Adrenal gland (tissue), 12 donors: ENCODE data around the gene ITGA1. TPM values are rescaled to one million over a fixed set of nuclear protein-coding genes. Genes with fewer than 3 reads are reported as not detected.
A peak's percentile ranks its signal among the peaks of the same experiment; 100 is the strongest.

Experiments used
- DNase-seq, 7 donors: peaks; one replicate each; pipeline ENCODE4 v3.0.0-alpha.2; 2019 to 2020
- H3K27ac ChIP-seq, 5 donors: fragments of 200-600 bp; sonication (generic) in 4 of 5; 1 replicate in 3 of 5; 2 replicates in 2 of 5; pipeline versions ENCODE4 v1.5.1 to v1.8.0; 2016 to 2020; ENCODE audit warnings: mild to moderate bottlenecking in 1 of 5
- H3K27me3 ChIP-seq: fragments of 200-600 bp; 2 replicates; pipeline ENCODE4 v1.8.0; 2021
- H3K36me3 ChIP-seq, 2 donors: fragments of 200-600 bp; replicated peaks in 1 of 2; 1 replicate in 1 of 2; 2 replicates in 1 of 2; pipeline versions ENCODE4 v1.5.1 to v1.8.0; 2018 to 2022
- H3K4me1 ChIP-seq, 2 donors: fragments of 200-600 bp; replicated peaks in 1 of 2; 1 replicate in 1 of 2; 2 replicates in 1 of 2; pipeline versions ENCODE4 v1.5.1 to v1.8.0; 2018 to 2021
- H3K4me3 ChIP-seq, 4 donors: fragments of 200-600 bp; sonication (generic) in 3 of 4; one replicate each; pipeline ENCODE4 v1.5.1; 2016 to 2018
- H3K9me3 ChIP-seq, 3 donors: fragments of 200-600 bp; sonication (generic) in 1 of 3; replicated peaks in 1 of 3; 1 replicate in 2 of 3; 2 replicates in 1 of 3; pipeline versions ENCODE4 v1.5.1 to v1.8.0; 2016 to 2021
- CTCF ChIP-seq, 6 experiments: fragments of 450-650 bp in 4 of 6; fragments of 200-600 bp in 2 of 6; sonication (generic) in 1 of 6; IDR thresholded peaks; 1 replicate in 5 of 6; 2 replicates in 1 of 6; pipeline versions ENCODE4 v1.5.1 to v1.8.0; 2016 to 2021; ENCODE audit warnings: antibody characterized with exemption in 6 of 6, mild to moderate bottlenecking in 2 of 6, moderate library complexity in 1 of 6
- POLR2A ChIP-seq, 2 donors: fragments of 450-650 bp; IDR thresholded peaks; one replicate each; pipeline ENCODE4 v1.6.1; 2017; ENCODE audit warnings: antibody characterized with exemption in 2 of 2, mild to moderate bottlenecking in 2 of 2, moderate library complexity in 1 of 2
- WGBS, 4 donors: extraction: QIAGEN DNeasy Blood & Tissue Kit in 2 of 4; methylation state at CpG; one replicate each; pipeline versions ENCODE4 v1.1.5 to v1.1.7; 2013 to 2017; 5-methylcytosine and 5-hydroxymethylcytosine counted together
- intact Hi-C, 2 donors: fragments of 100-400 bp; cut with DNase I; formaldehyde crosslinking; loops; one replicate each; pipeline versions ENCODE4 v1.14.1 to v1.15.0; 2022 to 2023
- polyA plus RNA-seq, 3 donors: library from polyadenylated mRNA; stranded (reverse); fragments of 200-250 nt in 2 of 3; fragments of 350-450 nt in 1 of 3; fragmentation: Illumina TruSeq in 1 of 3; extraction: RNeasy Lipid Tissue Mini Kit (QIAGEN cat#74804) in 1 of 3; gene quantifications; one replicate each; pipeline ENCODE4 v1.2.3, GENCODE V29; 2013 to 2014
- total RNA-seq, 9 donors: library from RNA; depleted of rRNA in 4 of 9; stranded (reverse); fragments of >200 nt in 4 of 9; fragments of 120-200 nt in 1 of 9; fragmentation: NEBNext Ultra II Directional in 1 of 9; extraction: Animal tissue kit (Norgen Biotek cat#: 25700) in 1 of 9; gene quantifications; one replicate each; pipeline versions ENCODE4 v1.1.0 to v1.2.4, GENCODE V29; 2013 to 2023
- donor health status: healthy with polysubstance abuse.
- donor health status: Bipolar disorder and iron deficiency.
- donor health status: DM: yes; HTN: yes; CAD: no.
- donor health status: DM: no; HTN: no; CAD: no.
- donor health status: DM: no; HTN: no; CAD: no.
- donor health status: DM: yes; HTN: yes; CAD: no.

ITGA1 gene
- total and polyA plus RNA-seq, 12 donors, result 30.0 to 371 (median 149) TPM

- peaks cover 6 to 39% of the 10 kb centered on the region in 2 donors for H3K4me1 ChIP-seq
- no peak overlapping the region for H3K4me3 ChIP-seq
- no peak overlapping the region for H3K27ac ChIP-seq
- intact Hi-C loops, result no loop called here
- H3K27me3 ChIP-seq, result no peaks in the 10 kb centered on the region
- H3K9me3 ChIP-seq, result no peaks in the 10 kb centered on the region
- DNase-seq, result no peak
- no peak for TF ChIP-seq CTCF (IDR thresholded peaks at IDR 0.05)
- no peak for TF ChIP-seq POLR2A (IDR thresholded peaks at IDR 0.05)
- H3K36me3 ChIP-seq, result peaks cover 0 to 17% of the 10 kb centered on the region in 2 donors
Measured at GRCh38 chr5:52947851-52948250, 160.1 kb downstream of the ITGA1 start.

GRCh38 chr5:52948418-52949076 is 160.8 kb downstream of the ITGA1 start:
- WGBS, 4 donors, result 32 to 50% (median 48%) methylated on average over 1 of the region's 1 CpG
- no peaks in the 10 kb centered on the region for H3K27me3 ChIP-seq
- peaks cover 0 to 17% of the 10 kb centered on the region in 2 donors for H3K36me3 ChIP-seq
- peaks cover 6 to 39% of the 10 kb centered on the region in 2 donors for H3K4me1 ChIP-seq
- no peak overlapping the region for H3K4me3 ChIP-seq
- no peaks in the 10 kb centered on the region for H3K9me3 ChIP-seq
- DNase-seq, result peak; percentile 59 to 86 (median 67)
- no peak for TF ChIP-seq POLR2A (IDR thresholded peaks at IDR 0.05)
- peak; percentile 62 to 87 (median 84) for TF ChIP-seq CTCF (IDR thresholded peaks at IDR 0.05)
- intact Hi-C loops, result no loop called here
- no peak overlapping the region for H3K27ac ChIP-seq

GRCh38 chr5:52950686-52951085 is 163.0 kb downstream of the ITGA1 start:
- no peaks in the 10 kb centered on the region for H3K27me3 ChIP-seq
- intact Hi-C loops, result loop anchor here (5.0 kb wide), 2 partner anchors 142 to 147 kb away; no protein-coding TSS in a partner anchor
- no peak overlapping the region for H3K4me3 ChIP-seq
- H3K27ac ChIP-seq, result no peak overlapping the region
- H3K4me1 ChIP-seq, result peaks cover 0 to 26% of the 10 kb centered on the region in 2 donors
- WGBS, 4 donors, result 85 to 94% (median 87%) methylated on average over 3 of the region's 3 CpGs
- no peak for DNase-seq
- peaks cover 0 to 37% of the 10 kb centered on the region in 2 donors for H3K36me3 ChIP-seq
- H3K9me3 ChIP-seq, result no peaks in the 10 kb centered on the region
- TF ChIP-seq POLR2A (IDR thresholded peaks at IDR 0.05) (no peak), CTCF (IDR thresholded peaks at IDR 0.05) (no peak)

GRCh38 chr5:52952483-52952882 is 164.8 kb downstream of the ITGA1 start:
- intact Hi-C loops, result loop anchor here (5.0 kb wide), 2 partner anchors 140 to 145 kb away; no protein-coding TSS in a partner anchor
- 93 to 100% (median 97%) methylated on average over 1 of the region's 1 CpG for WGBS, 4 donors
- TF ChIP-seq POLR2A (IDR thresholded peaks at IDR 0.05), result no peak
- Histone ChIP-seq H3K4me3 (no peak overlapping the region), H3K36me3 (peaks cover 0 to 33% of the 10 kb centered on the region in 2 donors), H3K27ac (no peak overlapping the region), H3K4me1 (peaks cover 0 to 14% of the 10 kb centered on the region in 2 donors), H3K9me3 (no peaks in the 10 kb centered on the region), H3K27me3 (no peaks in the 10 kb centered on the region)
- no peak for DNase-seq

- TF ChIP-seq POLR2A (IDR thresholded peaks at IDR 0.05), result no peak
- no peak for TF ChIP-seq CTCF (IDR thresholded peaks at IDR 0.05)
- no peaks in the 10 kb centered on the region for H3K4me1 ChIP-seq
- WGBS, 4 donors, result 49 to 77% (median 62%) methylated on average over 4 of the region's 4 CpGs
- no peaks in the 10 kb centered on the region for H3K9me3 ChIP-seq
- peaks cover 0 to 20% of the 10 kb centered on the region in 2 donors for H3K36me3 ChIP-seq
- intact Hi-C loops, result no loop called here
- peak in 3 of 7 donors; percentile 12 to 41 (median 23) for DNase-seq
- no peak overlapping the region for H3K27ac ChIP-seq
- H3K4me3 ChIP-seq, result no peak overlapping the region
- H3K27me3 ChIP-seq, result no peaks in the 10 kb centered on the region
Measured at GRCh38 chr5:52956014-52956413, 168.3 kb downstream of the ITGA1 start.
